Measurements from ENCODE around the gene CYTH3.

Gene CYTH3

DNA sequence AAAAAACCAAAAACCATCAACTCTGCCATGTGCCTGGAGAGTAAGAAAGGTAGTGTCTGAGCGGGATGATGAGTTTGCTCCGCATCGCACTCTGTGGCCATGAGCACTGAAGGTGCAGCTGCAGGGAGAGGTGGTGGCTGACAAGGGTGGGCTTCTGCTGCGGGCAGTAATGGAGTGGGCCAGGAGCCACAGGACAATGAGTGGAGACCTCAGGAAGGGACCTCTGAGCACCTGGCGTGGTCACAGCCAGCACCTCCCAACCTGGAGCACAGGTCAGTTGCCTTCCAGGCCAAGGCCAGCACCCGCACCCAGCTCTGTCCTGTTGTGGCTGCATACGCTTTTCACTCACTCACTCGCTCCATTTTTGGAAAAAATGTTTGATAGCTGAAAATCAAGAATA is 125.8 kb downstream of the CYTH3 start:
- no peak for DNase-seq

- no peak for DNase-seq
Observed at GRCh38 chr7:6143997-6144396, 128.4 kb downstream of the CYTH3 start.

GRCh38 chr7:6142871-6143380 is 129.5 kb downstream of the CYTH3 start:
- DNase-seq: no peak

DNA sequence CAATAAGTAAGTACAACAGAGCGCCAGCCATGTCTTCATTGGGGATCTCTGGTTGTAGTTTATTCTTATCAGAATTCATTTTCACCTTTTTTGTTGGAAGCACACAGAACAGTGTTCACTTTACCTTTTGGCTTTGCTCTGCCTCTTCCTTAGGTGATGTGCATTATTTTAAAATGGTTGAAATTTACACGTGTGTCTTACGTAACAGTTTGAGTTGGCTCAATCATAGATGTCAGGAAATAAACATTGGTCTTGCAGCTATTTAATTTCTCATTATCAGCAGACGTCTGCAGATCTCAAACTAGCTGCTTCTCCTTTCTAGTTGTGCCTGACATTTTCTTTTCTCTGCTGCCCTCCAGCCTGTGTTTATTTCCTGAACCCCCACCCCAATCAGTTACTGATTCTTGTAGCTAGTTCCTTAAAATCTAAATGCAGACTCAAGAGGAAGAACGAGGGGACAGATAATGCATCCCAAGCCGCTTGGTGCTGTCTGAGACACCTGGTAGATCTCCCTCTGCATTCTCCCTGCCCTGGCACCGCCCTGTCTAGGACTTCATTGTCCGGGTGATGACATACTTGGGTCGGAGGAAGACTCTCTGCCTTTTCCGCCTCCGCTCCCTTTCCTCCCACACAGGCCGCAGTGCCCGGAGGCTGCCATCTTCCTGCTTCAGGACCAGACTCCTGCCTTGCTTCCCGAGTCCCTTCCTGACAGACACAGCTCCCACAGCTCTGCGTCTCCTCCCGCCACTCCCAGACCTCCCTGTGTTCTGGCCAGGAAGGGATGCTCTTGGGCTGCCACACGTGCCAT is 133.0 kb downstream of the CYTH3 start:
- DNase-seq: no peak

GRCh38 chr7:6136475-6136874 is 135.9 kb downstream of the CYTH3 start:
- no peak for DNase-seq

DNA sequence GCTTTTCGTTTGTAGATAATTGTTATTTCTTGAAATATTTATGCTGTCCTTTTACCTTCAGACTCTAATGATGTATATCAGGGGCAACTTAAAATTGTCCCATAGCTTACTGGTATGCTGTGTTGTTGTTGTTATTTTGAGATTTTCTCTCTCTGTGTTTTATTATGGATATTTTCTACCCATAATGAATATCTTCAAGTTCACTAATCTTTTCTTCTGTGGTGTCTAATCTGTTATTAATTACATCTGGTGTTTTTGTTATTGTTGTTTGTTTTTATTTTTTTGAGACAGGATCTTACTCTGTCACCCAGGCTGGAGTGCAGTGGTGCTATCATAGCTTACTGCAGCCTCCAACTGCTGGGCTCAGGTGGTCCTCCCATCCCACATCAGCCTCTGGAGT is 139.2 kb downstream of the CYTH3 start:
- no peak for DNase-seq

DNA sequence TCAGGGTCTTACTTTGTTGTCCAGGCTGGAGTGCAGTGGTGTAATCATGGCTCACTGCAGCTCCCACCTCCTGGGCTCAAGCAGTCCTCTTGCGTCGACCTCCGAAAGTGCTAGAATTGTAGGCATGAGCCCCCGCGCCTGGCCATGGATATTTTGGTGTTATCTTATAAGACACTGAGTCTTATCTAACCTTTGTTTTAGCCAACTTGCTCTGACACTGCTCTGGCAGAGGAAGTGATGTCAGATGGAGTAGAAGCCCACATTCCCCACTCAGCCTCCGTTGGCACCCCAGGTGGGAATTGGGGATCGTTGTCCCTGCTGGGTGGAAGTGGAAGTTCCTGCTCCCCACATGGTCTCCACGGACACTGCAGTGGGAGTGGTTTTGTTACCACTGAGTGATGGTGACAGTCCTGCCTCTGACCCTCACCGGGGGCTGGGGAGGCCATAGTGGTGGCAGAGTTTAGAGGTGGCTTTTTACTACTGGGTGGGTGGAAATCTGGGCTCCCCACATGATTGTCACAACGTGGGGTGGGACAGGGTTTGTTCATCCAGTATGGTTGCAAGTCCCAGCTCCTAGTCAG is 142.3 kb downstream of the CYTH3 start:
- DNase-seq: no peak

- no peak for DNase-seq
Observed at GRCh38 chr7:6128205-6128604, 144.2 kb downstream of the CYTH3 start.

DNA sequence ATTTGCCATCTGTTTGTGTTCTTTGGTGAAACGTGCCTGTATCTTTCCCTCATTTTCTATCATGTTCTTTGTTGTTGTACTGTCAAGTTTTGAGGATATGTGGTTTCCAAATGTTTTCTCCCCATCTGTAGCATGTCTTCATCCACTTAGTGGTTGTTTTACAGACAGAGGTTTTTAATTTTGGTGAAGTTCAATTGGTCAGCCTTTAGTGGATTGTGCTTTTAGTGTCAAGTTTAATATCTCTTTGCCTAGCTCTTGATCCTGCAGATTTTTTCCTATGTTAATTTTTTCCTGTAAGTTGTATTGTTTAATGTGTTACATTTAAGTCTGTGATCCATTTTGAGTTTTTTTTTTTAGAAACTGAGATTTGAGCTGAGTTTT is 145.3 kb downstream of the CYTH3 start:
- DNase-seq: no peak

DNA sequence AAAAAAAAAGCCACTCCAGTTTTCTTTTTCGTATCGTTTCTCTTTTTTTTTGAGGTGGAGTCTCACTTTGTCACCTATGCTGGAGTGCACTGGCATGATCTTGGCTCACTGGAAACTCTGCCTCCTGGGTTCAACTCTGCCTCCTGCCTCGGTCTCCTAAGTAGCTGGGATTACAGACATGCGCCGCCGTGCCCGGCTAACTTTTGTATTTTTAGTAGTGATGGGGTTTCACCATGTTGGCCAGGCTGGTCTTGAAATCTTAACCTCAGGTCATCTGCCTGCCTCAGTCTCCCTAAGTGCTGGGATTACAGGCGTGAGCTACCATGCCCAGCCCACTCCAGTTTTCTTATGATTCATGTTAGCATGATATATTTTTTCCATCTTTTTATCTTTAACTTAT is 148.6 kb downstream of the CYTH3 start:
- no peak for DNase-seq

DNA sequence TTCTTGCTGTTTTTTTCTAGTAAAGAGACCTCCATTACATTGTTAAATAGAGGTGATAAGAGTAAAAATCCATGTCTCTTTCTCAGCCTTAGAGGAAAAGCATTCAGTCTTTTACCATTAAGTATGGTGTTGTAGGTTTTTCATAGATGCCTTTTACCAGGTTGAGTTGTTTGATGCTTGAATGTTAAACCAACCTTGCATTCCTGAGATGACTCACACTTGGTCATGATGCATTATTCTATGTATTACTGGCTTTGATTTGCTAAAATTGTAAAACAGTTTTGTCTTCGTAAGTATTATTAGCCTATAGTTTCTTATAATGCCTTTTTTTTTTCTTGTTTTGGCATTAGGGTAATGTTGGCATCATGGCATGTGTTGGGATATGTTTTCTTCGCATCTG is 151.3 kb downstream of the CYTH3 start:
- DNase-seq: no peak

DNA sequence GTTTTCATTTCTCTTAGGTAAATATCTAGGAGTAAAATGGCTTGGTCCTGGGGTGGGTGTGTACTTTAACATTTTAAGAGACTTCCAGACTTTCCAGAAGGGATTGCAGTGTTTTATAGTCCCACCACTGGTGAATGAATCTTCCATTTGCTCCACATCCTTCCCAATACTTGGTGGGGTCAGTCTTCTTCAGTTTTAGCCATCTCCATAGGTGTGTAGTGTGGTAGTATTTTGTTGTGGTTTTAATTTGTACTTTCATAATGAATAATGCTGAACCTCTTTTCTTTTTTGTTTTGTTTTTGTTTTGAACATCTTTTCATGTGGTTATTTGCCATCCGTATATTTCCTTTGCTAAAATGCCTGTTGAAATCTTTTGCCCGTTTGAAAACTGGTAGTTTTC is 154.9 kb downstream of the CYTH3 start:
- no peak for DNase-seq

DNA sequence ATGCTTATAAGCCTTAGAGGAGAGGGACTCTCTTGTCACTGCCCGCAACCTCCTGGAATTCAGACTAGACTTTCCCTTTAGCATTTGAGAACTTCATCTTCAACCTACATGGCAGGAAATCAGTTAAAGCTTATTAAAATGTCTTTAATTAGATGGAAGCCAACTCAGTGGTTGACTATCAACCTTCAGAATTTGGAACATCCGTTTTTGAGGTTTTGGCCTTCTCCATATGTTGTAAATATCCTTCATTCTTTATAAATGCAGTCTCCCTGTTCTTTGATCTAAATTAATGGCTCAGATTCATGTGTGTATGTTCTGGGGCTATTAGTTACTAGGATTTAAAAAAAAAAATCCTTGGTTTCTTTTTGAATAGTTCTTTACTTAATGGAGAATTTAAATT is 156.2 kb downstream of the CYTH3 start:
- DNase-seq: no peak

Measured in NCI-H510A treated with DMSO at 0.1 percent for 48 hours (cell line).